Ovary (tissue), 9 donors: ENCODE results near the gene ZMIZ1. TPM values are rescaled to one million over a fixed set of nuclear protein-coding genes. Genes with fewer than 3 reads are reported as not detected.
A peak's percentile ranks its signal among the peaks of the same experiment; 100 is the strongest.

Source experiments
- DNase-seq, 5 donors: peaks; one replicate each; pipeline ENCODE4 v3.0.0-alpha.2; 2019 to 2020
- H3K27ac ChIP-seq, 2 donors: fragments of 200-600 bp; one replicate each; pipeline versions ENCODE4 v1.5.1 to v1.8.0; 2019 to 2022
- H3K27me3 ChIP-seq: fragments of 200-600 bp; one replicate; pipeline ENCODE4 v1.8.0; 2022
- H3K36me3 ChIP-seq: fragments of 200-600 bp; sonication (generic); one replicate; pipeline ENCODE4 v1.5.1; 2019
- H3K4me1 ChIP-seq: one replicate; pipeline ENCODE4 v1.8.1; 2013; ENCODE audit warnings: mild to moderate bottlenecking, moderate library complexity; ENCODE audit not compliant: insufficient read depth
- H3K4me3 ChIP-seq: fragments of 200-600 bp; sonication (generic); one replicate; pipeline ENCODE4 v1.5.1; 2017
- H3K9me3 ChIP-seq, 2 donors: fragments of 200-600 bp in 1 of 2; sonication (generic) in 1 of 2; one replicate each; pipeline versions ENCODE4 v1.5.1 to v1.8.1; 2013 to 2019; ENCODE audit warnings: mild to moderate bottlenecking in 1 of 2, moderate library complexity in 1 of 2
- CTCF ChIP-seq, 3 donors: fragments of 450-650 bp in 2 of 3; fragments of 200-600 bp in 1 of 3; IDR thresholded peaks; one replicate each; pipeline versions ENCODE4 v1.5.1 to v1.8.0; 2016 to 2022; ENCODE audit warnings: antibody characterized with exemption in 3 of 3, mild to moderate bottlenecking in 1 of 3
- EP300 ChIP-seq: sonication (generic); formaldehyde crosslinking; IDR thresholded peaks from one replicate; pipeline ENCODE4 v1.6.1; 2017; ENCODE audit warnings: antibody characterized with exemption
- POLR2A ChIP-seq: fragments of 450-650 bp; IDR thresholded peaks from one replicate; pipeline ENCODE4 v1.6.1; 2017; ENCODE audit warnings: antibody characterized with exemption, mild to moderate bottlenecking, moderate library complexity
- WGBS, 3 donors: extraction: QIAGEN DNeasy Blood & Tissue Kit in 1 of 3; methylation state at CpG; one replicate each; pipeline versions ENCODE4 v1.1.5 to v1.1.7; 2013 to 2017; 5-methylcytosine and 5-hydroxymethylcytosine counted together
- intact Hi-C, 4 donors: fragments of 100-400 bp; cut with DNase I; formaldehyde crosslinking; loops; one replicate each; pipeline versions ENCODE4 v1.11.0 to v1.15.1; 2022 to 2023
- polyA plus RNA-seq, 2 donors: library from polyadenylated mRNA; stranded (reverse); fragments of 200-250 nt in 1 of 2; fragments of 350-450 nt in 1 of 2; fragmentation: Illumina TruSeq in 1 of 2; extraction: RNeasy Lipid Tissue Mini Kit (QIAGEN cat#74804) in 1 of 2; gene quantifications; one replicate each; pipeline ENCODE4 v1.2.3, GENCODE V29; 2013 to 2014
- total RNA-seq, 7 donors: library from RNA; depleted of rRNA in 2 of 7; stranded (reverse); fragments of >200 nt in 2 of 7; fragmentation: NEBNext Ultra II Directional in 3 of 7; extraction: Animal tissue kit (Norgen Biotek cat#: 25700) in 3 of 7; gene quantifications; one replicate each; pipeline versions ENCODE4 v1.1.0 to v1.2.4, GENCODE V29; 2016 to 2023
- donor health status: DM: no; HTN: no; CAD: no; lungs with moderate emphysema.
- donor health status: DM: no; HTN: no; CAD: no.
- donor health status: Bipolar disorder and iron deficiency.
- donor health status: DM: yes; HTN: yes; CAD: no.
- donor health status: DM: no; HTN: no; CAD: no.
- donor health status: DM: yes; HTN: yes; CAD: no.

ZMIZ1 gene
- total and polyA plus RNA-seq, 9 donors, result 30.3 to 117 (median 69.1) TPM

GRCh38 chr10:79253704-79254103 lies 184.9 kb downstream of the ZMIZ1 start:
- no peaks in the 10 kb centered on the region for H3K36me3 ChIP-seq
- intact Hi-C loops, result no loop called here
- no peak overlapping the region for H3K27ac ChIP-seq
- H3K9me3 ChIP-seq, result no peaks in the 10 kb centered on the region
- WGBS, 3 donors, result 66 to 74% (median 71%) methylated on average over 3 of the region's 3 CpGs
- DNase-seq, result no peak
- peaks cover 4% of the 10 kb centered on the region for H3K4me1 ChIP-seq
- no peak overlapping the region for H3K4me3 ChIP-seq
- H3K27me3 ChIP-seq, result no peaks in the 10 kb centered on the region
- TF ChIP-seq EP300 (no peak), CTCF (IDR thresholded peaks at IDR 0.05) (no peak), POLR2A (no peak)

- H3K36me3 ChIP-seq, result no peaks in the 10 kb centered on the region
- H3K4me3 ChIP-seq, result no peak overlapping the region
- WGBS, 3 donors, result 76 to 88% (median 84%) methylated on average over 18 of the region's 18 CpGs
- H3K27me3 ChIP-seq, result no peaks in the 10 kb centered on the region
- H3K9me3 ChIP-seq, result no peaks in the 10 kb centered on the region
- no peak for DNase-seq
- peak overlapping the region in 1 of 2 donors; percentile 16 for H3K27ac ChIP-seq
- peaks cover 5% of the 10 kb centered on the region for H3K4me1 ChIP-seq
- no peak for TF ChIP-seq POLR2A
- TF ChIP-seq EP300, result no peak
- no peak for TF ChIP-seq CTCF (IDR thresholded peaks at IDR 0.05)
- intact Hi-C loops, result no loop called here
Measured at GRCh38 chr10:79254333-79255006, 185.7 kb downstream of the ZMIZ1 start.

GRCh38 chr10:79255007-79255507 lies 186.3 kb downstream of the ZMIZ1 start:
- H3K4me1 ChIP-seq, result peaks cover 6% of the 10 kb centered on the region
- H3K36me3 ChIP-seq, result no peaks in the 10 kb centered on the region
- WGBS, 3 donors, result 80 to 88% (median 86%) methylated on average over 10 of the region's 10 CpGs
- H3K9me3 ChIP-seq, result no peaks in the 10 kb centered on the region
- no peak overlapping the region for H3K27ac ChIP-seq
- no peaks in the 10 kb centered on the region for H3K27me3 ChIP-seq
- no peak overlapping the region for H3K4me3 ChIP-seq
- no peak for DNase-seq
- TF ChIP-seq POLR2A (no peak), EP300 (no peak), CTCF (IDR thresholded peaks at IDR 0.05) (no peak)
- intact Hi-C loops, result no loop called here

GRCh38 chr10:79256264-79256806 lies 187.6 kb downstream of the ZMIZ1 start:
- Histone ChIP-seq H3K27me3 (no peaks in the 10 kb centered on the region), H3K4me1 (peaks cover 12% of the 10 kb centered on the region), H3K36me3 (no peaks in the 10 kb centered on the region), H3K9me3 (no peaks in the 10 kb centered on the region), H3K27ac (no peak overlapping the region), H3K4me3 (no peak overlapping the region)
- no peak for DNase-seq
- TF ChIP-seq EP300 (no peak), POLR2A (no peak), CTCF (IDR thresholded peaks at IDR 0.05) (no peak)
- intact Hi-C loops, result no loop called here
- 50 to 64% (median 52%) methylated on average over 3 of the region's 3 CpGs for WGBS, 3 donors
